NK-92 (cell line): ENCODE data around the gene TNFAIP8L1.

Experiments
- DNase-seq: peaks from one replicate; lab custom pipeline; 2025; ENCODE audit not compliant: unreplicated experiment; lab: John Stamatoyannopoulos, UW

The TNFAIP8L1 gene

GRCh38 chr19:4609878-4610511, 29.3 kb upstream of the TNFAIP8L1 start:
- DNase-seq = no peak

GRCh38 chr19:4613254-4613751, 26.0 kb upstream of the TNFAIP8L1 start:
- no peak for DNase-seq

- DNase-seq = no peak
Measured at GRCh38 chr19:4618019-4618418, 21.3 kb upstream of the TNFAIP8L1 start.

- no peak for DNase-seq
Measured at GRCh38 chr19:4619668-4620294, 19.5 kb upstream of the TNFAIP8L1 start.

GRCh38 chr19:4620675-4621074, 18.6 kb upstream of the TNFAIP8L1 start:
- DNase-seq = no peak

GRCh38 chr19:4622695-4623421, 16.5 kb upstream of the TNFAIP8L1 start:
- DNase-seq = no peak

GRCh38 chr19:4624301-4624700, 15.0 kb upstream of the TNFAIP8L1 start:
- no peak for DNase-seq

- DNase-seq = no peak
Measured at GRCh38 chr19:4624733-4625362, 14.5 kb upstream of the TNFAIP8L1 start.

- DNase-seq = no peak
Measured at GRCh38 chr19:4633140-4633967, 6.0 kb upstream of the TNFAIP8L1 start.

GRCh38 chr19:4635754-4636116, 3.6 kb upstream of the TNFAIP8L1 start:
- DNase-seq = no peak

- DNase-seq = no peak
Measured at GRCh38 chr19:4636151-4636717, 3.1 kb upstream of the TNFAIP8L1 start.

GRCh38 chr19:4636761-4637160, 2.6 kb upstream of the TNFAIP8L1 start:
- DNase-seq = no peak

- no peak for DNase-seq
Measured at GRCh38 chr19:4638317-4638716, 999 bp upstream of the TNFAIP8L1 start.

- DNase-seq = no peak
Measured at GRCh38 chr19:4639531-4640246, 373 bp downstream of the TNFAIP8L1 start.

- DNase-seq = no peak
Measured at GRCh38 chr19:4640247-4641000, 1.1 kb downstream of the TNFAIP8L1 start.

- no peak for DNase-seq
Measured at GRCh38 chr19:4641132-4641531, 1.8 kb downstream of the TNFAIP8L1 start.

GRCh38 chr19:4642625-4643024, 3.3 kb downstream of the TNFAIP8L1 start:
- no peak for DNase-seq

GRCh38 chr19:4645718-4646117, 6.4 kb downstream of the TNFAIP8L1 start:
- DNase-seq = no peak
